ENCODE results near the gene MMP11. TPM values are rescaled to one million over a fixed set of nuclear protein-coding genes. Genes with fewer than 3 reads are reported as not detected.

Gene MMP11
- total RNA-seq, 2 experiments from 2014 or later = 0.70 to 1.0 TPM

DNA sequence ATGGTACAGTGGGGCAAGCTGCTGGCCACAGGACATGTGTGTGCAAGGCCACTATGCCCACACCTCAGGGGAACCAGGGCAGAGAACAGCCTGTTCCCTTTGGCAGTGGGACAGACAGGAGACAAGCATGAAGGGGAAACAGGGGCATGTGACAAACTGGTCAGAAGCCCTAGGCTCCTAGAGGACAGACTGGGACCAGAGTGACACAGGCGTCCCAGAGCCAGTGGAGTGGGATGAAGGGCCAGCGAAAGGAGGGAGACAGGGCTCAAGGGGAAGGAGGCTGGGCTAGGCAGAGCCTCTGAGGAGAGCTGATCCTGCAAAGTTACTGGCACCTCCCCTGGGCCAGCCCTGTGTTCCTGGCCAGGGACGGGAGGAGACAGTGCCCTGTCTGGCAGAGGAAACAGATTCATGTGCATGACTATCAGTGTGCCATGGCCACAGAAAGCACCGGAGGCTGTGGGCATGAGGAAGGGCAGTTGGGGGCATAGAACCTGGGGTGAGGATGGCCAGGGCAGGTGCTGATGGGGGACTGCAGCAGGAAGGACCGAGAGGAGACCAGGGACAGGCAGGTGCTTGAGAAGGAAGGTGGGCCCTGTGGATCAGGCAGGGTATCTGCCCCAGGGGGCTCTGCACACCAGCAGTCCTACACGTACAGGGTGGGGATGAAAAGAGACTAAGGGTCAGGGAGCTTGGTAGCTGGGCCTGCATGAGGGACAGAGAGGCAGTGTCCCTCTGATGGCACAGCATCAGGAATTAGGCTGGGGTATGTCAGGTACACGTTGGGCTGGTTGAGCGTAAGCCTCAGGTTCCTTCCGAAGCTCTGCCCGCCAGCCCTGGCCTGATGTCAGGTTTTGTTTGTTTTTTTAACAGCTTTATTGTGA, 56.4 kb downstream of the MMP11 start:
- Mint-ChIP-seq H3K4me3 (no peak overlapping the region), H3K27me3 (no peaks in the 10 kb centered on the region), H3K27ac (no peak overlapping the region), H3K36me3 (peaks cover 20% of the 10 kb centered on the region), H3K9me3 (no peaks in the 10 kb centered on the region), H3K4me1 (ENCODE audit: low read depth) (no peaks in the 10 kb centered on the region)
- CTCF ChIA-PET = interaction anchor here (1.2 kb wide), 1 partner anchor 20 kb away, joined by 5 read pairs; no protein-coding TSS in a partner anchor
- DNase-seq = no peak
- intact Hi-C loops (cut with micrococcal nuclease) = no loop called here
- POLR2A ChIA-PET = no interaction called here

DNA sequence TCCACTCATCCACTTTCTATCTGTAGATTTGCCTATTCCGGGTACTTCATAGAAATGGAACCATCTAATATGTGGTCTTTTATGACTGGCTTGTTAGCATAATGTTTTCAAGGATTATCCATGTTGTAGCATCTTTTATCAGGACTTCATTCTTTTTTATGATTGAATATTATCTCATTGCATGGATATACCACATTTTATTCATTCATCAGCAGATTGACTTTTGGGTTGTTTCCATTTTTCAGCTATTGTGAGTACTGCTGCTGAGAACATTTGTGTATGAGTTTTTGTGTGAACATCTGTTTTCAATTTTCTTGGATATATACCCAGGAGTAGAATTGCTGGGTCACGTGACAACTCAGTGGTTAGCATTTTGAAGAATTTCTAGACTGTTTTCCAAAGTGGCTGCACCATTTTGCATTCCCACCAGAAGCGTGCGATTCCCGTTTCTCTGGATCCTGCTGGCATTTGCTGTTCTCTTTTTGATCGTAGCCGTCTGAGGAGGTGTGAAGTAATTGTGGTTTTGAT, 57.3 kb downstream of the MMP11 start:
- intact Hi-C loops (cut with micrococcal nuclease) = no loop called here
- no peak overlapping the region for H3K27ac Mint-ChIP-seq
- H3K27me3 Mint-ChIP-seq = no peaks in the 10 kb centered on the region
- H3K36me3 Mint-ChIP-seq = peaks cover 18% of the 10 kb centered on the region
- DNase-seq = no peak
- H3K4me1 Mint-ChIP-seq (ENCODE audit: low read depth) = no peaks in the 10 kb centered on the region
- H3K4me3 Mint-ChIP-seq = no peak overlapping the region
- POLR2A ChIA-PET = no interaction called here
- CTCF ChIA-PET = interaction anchor here (1.2 kb wide), 1 partner anchor 19 kb away, joined by 5 read pairs; no protein-coding TSS in a partner anchor
- H3K9me3 Mint-ChIP-seq = no peaks in the 10 kb centered on the region

DNA sequence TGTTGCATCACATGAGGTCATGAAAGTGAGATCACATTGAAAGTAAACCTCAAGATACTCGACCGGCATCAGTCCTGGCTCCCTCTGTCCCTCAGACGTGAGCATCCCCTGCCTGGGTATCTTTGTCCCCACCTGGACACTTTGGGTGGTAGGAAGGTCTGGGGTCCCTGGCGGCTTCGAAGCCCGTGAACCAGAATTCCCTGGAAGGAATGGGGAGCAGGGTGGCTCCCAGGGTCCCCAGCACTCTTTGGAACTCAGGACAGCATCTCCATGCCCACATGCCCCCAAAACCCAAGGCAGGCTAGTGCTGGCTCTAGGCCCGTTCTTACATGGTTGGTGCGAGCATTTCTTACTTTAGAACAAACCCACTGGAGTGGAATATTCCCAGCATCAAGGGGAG, 58.6 kb downstream of the MMP11 start:
- CTCF ChIA-PET = no interaction called here
- Mint-ChIP-seq H3K36me3 (peaks cover 11% of the 10 kb centered on the region), H3K4me3 (no peak overlapping the region), H3K27ac (no peak overlapping the region), H3K9me3 (no peaks in the 10 kb centered on the region), H3K4me1 (ENCODE audit: low read depth) (no peaks in the 10 kb centered on the region), H3K27me3 (no peaks in the 10 kb centered on the region)
- POLR2A ChIA-PET = no interaction called here
- DNase-seq = no peak
- intact Hi-C loops (cut with micrococcal nuclease) = no loop called here

DNA sequence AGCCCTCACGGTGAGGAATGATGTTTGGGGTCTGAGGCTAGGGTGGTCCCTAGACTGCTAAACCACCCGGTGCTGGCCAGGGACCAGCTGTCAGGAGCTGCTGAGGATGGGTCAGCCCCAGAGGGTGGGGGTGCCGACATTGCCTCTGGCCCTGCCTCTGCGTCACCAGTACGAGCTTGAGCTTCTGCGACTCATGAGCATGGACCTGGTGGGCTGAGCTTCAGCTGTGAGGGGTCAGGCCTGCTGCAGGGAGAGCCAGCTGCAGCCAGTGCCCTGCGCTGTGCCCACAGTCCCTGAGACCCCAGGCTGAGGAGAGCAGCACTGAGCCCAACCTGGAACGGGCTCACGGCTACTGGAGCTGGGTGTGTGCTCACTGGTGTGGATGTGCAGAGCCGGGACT, 59.1 kb downstream of the MMP11 start:
- Mint-ChIP-seq H3K4me3 (no peak overlapping the region), H3K4me1 (ENCODE audit: low read depth) (no peaks in the 10 kb centered on the region), H3K27ac (no peak overlapping the region), H3K27me3 (no peaks in the 10 kb centered on the region), H3K36me3 (peaks cover 8% of the 10 kb centered on the region), H3K9me3 (no peaks in the 10 kb centered on the region)
- ChIA-PET CTCF (no interaction called here), POLR2A (no interaction called here)
- intact Hi-C loops (cut with micrococcal nuclease) = no loop called here
- no peak for DNase-seq

DNA sequence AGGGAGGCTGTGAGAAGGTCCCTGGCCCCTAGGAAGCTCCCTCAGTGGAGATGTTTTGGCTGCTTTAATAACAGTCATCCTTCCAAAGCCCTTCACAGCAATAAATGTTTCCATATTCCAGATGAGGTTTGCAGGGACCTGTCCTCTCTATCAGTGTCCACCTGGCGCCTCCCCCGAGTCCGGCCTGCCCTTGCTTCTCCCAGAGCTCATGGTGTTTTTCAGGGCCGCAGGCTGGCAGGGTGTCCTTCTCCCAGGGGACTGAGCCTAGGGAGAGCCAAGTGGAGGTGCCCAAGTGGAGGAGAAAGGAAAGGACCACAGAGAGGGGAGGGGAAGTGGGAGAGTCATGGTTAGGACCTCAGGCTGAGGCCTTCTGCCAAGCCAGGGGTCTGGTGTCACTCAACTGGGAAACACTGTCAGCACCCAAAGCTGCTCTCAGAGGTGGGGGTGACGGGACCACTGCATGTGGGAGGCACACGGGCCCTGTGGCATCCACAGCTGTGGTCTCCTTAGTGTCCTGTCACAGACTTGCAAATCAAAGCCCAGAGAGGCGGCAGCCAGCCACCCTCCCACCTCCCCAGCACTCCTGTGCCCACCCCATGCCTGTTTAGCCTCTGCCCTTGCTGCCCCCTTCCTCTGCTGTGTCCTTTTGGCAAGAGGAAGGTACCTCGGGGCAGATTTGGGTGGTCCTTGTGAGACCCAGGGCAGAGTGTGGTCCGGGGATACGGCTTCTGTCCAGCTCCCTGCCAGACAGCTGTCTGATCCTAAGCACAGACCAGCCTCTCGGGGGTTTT, 59.8 kb downstream of the MMP11 start:
- Mint-ChIP-seq H3K4me1 (ENCODE audit: low read depth) (peaks cover 3% of the 10 kb centered on the region), H3K27me3 (no peaks in the 10 kb centered on the region), H3K9me3 (no peaks in the 10 kb centered on the region), H3K4me3 (no peak overlapping the region), H3K36me3 (peaks cover 7% of the 10 kb centered on the region), H3K27ac (no peak overlapping the region)
- ChIA-PET POLR2A (no interaction called here), CTCF (no interaction called here)
- no peak for DNase-seq
- intact Hi-C loops (cut with micrococcal nuclease) = no loop called here

DNA sequence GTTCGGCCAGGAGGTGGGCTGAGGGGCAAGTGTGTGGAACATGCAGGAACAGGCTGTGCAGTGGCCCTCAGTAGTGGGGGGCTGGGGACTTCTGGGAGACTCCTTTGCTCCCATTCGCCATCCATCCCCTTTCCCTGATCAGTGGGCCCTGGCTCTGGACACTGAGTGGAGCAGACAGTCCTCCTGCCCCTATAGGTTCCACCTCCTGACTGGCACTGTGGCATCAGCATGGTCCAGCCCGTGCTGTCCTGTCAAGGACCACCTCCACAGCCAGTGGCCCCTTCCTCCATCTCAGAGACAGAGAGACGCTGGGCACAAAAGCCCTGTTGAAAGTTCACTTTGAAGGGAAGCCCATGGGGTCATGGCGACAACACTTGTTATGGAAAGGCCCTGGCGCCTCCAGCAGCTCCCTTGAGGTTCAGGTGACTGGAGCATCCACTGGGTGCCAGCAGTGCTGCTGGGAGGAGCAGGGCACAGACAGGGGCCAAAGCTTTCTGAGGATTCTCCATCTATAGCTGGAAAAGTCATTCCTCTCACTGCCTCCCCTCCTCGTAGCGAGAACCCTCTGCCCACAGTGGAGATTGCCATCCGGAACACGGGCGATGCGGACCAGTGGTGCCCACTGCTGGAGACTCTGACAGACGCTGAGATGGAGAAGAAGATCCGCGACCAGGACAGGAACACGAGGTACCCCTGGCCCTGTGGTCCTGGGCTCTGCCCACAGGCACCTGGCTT, 60.5 kb downstream of the MMP11 start:
- Mint-ChIP-seq H3K9me3 (no peaks in the 10 kb centered on the region), H3K27me3 (no peaks in the 10 kb centered on the region), H3K27ac (no peak overlapping the region), H3K4me3 (no peak overlapping the region), H3K36me3 (peaks cover 6% of the 10 kb centered on the region), H3K4me1 (ENCODE audit: low read depth) (peaks cover 8% of the 10 kb centered on the region)
- POLR2A ChIA-PET = no interaction called here
- CTCF ChIA-PET = interaction anchor here (1.0 kb wide), 1 partner anchor 18 kb away, joined by 4 read pairs; no protein-coding TSS in a partner anchor
- intact Hi-C loops (cut with micrococcal nuclease) = no loop called here
- no peak for DNase-seq

Other genes starting within 250 kb of the MMP11 start
- not detected for gene IGLL1, start 192.6 kb upstream of the MMP11 start, total RNA-seq
- under 1 TPM; 0.36 to 0.62 TPM for gene DRICH1, start 140.5 kb upstream of the MMP11 start, total RNA-seq
- gene RGL4, start 81.8 kb upstream of the MMP11 start, total RNA-seq = 1 to 10 TPM; 7.7 to 9.1 TPM
- gene ZNF70, start 21.7 kb upstream of the MMP11 start, total RNA-seq = 1 to 10 TPM; 1.2 to 1.3 TPM
- not detected for gene VPREB3, start 18.4 kb upstream of the MMP11 start, total RNA-seq
- gene C22orf15, start 9.9 kb upstream of the MMP11 start, total RNA-seq = under 1 TPM; 0.31 to 0.90 TPM
- 100 to 1,000 TPM; 144 to 157 TPM for gene CHCHD10, start 4.9 kb upstream of the MMP11 start, total RNA-seq
- gene SMARCB1, start 14.1 kb downstream of the MMP11 start, total RNA-seq = 10 to 100 TPM; 71.3 to 72.5 TPM
- gene DERL3, start 66.2 kb downstream of the MMP11 start, total RNA-seq = 1 to 10 TPM; 8.1 to 9.7 TPM
- 1 to 10 TPM; 6.8 to 8.9 TPM for gene SLC2A11, start 85.0 kb downstream of the MMP11 start, total RNA-seq
- 1,000 to 10,000 TPM; 1,215 to 1,240 TPM for gene MIF, start 121.5 kb downstream of the MMP11 start, total RNA-seq
- under 1 TPM in 1 of 2 experiments, not detected in 1; 0.33 TPM for gene GSTT2B, start 188.3 kb downstream of the MMP11 start, total RNA-seq
- gene DDTL, start 194.0 kb downstream of the MMP11 start, total RNA-seq = 1 to 10 TPM; 1.4 to 2.0 TPM
- 100 to 1,000 TPM; 105 to 108 TPM for gene DDT, start 201.6 kb downstream of the MMP11 start, total RNA-seq
- gene GSTT2, start 207.3 kb downstream of the MMP11 start, total RNA-seq = not detected
- gene GSTT4, start 232.6 kb downstream of the MMP11 start, total RNA-seq = not detected
- gene CABIN1, start 238.5 kb downstream of the MMP11 start, total RNA-seq = 10 to 100 TPM; 76.6 to 79.9 TPM

Measured in activated CD4-positive, alpha-beta memory T cell treated with anti-CD3 and anti-CD28 coated beads for 36 hours (primary cell).